ENCODE data around the gene TAF11L14.

Gene TAF11L14

GRCh38 chr5:17678751-17679324 lies 44.6 kb downstream of the TAF11L14 start:
- in situ Hi-C loops (cut with HindIII; ENCODE audit: low sequenced_read_pairs): no loop called here

- in situ Hi-C loops (cut with HindIII; ENCODE audit: low sequenced_read_pairs): no loop called here
Measured at GRCh38 chr5:17679597-17680203, 45.4 kb downstream of the TAF11L14 start.

DNA sequence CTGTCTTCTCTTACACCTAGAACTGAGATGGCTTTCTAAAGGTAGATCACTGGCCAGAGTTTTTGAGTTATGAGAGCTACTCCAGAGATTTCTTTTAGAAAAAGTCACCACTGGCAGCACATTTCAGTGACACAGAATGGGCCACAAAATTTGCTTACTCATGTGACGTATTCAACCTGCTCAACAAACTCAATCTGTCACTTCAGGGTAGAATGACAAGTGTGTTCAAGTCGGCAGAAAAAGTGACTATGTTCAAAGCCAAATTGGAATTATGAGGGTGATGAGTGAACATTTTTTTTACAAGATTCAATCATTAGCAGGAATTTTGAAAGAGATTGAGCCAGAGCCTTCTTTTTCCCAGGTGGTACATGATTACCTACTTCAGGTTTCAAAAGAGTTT lies 46.5 kb downstream of the TAF11L14 start:
- in situ Hi-C loops (cut with HindIII; ENCODE audit: low sequenced_read_pairs): no loop called here

Data from endothelial cell of hepatic sinusoid (primary cell).